CD4-positive, alpha-beta T cell (primary cell): ENCODE results near the gene CRYBB3. TPM values are rescaled to one million over a fixed set of nuclear protein-coding genes. Genes with fewer than 3 reads are reported as not detected.
"Not testable (repeated sequence)": the region's sequence is repeated elsewhere in the genome, so short reads cannot be mapped to it uniquely, and the experiment has no call there.

ENCODE experiments used
- ATAC-seq: fragments of 200-7000 bp; cut with Tn5 transposase; one replicate; pipeline ENCODE4 v1.10.0; 2022; ENCODE audit warnings: mild to moderate bottlenecking; ENCODE audit not compliant: poor library complexity
- CTCF ChIA-PET: fragments of 350-600 bp; sonication (Branson Sonifier 250); formaldehyde crosslinking; loops from one replicate; lab custom pipeline; 2021; ENCODE audit warnings: antibody characterized with exemption, inconsistent platforms; lab: Charles Lee
- POLR2A ChIA-PET: fragments of 350-600 bp; sonication (Branson Sonifier 250); formaldehyde crosslinking; loops from one replicate; lab custom pipeline; 2021; ENCODE audit warnings: antibody characterized with exemption, inconsistent platforms; lab: Charles Lee
- DNase-seq, 14 experiments: peaks; one replicate each; pipeline ENCODE4 v3.0.0-alpha.2; 2013 to 2020; ENCODE audit warnings: mixed read lengths in 2 of 14
- H3K27ac ChIP-seq, 2 donors: one replicate each; pipeline versions ENCODE4 v1.5.1 to v1.7.0; 2013; ENCODE audit warnings: low read length in 2 of 2, low read depth in 1 of 2, mild to moderate bottlenecking in 1 of 2
- H3K27me3 ChIP-seq, 2 experiments: 1 replicate in 1 of 2; 2 replicates in 1 of 2; pipeline versions ENCODE4 v1.6.1 to v1.7.0; 2013; ENCODE audit warnings: low read length in 2 of 2, control low read depth in 1 of 2, mild to moderate bottlenecking in 1 of 2, moderate library complexity in 1 of 2; ENCODE audit not compliant: insufficient read depth in 2 of 2, control insufficient read depth in 1 of 2
- H3K36me3 ChIP-seq: one replicate; pipeline ENCODE4 v1.6.1; 2013; ENCODE audit warnings: low read length, control low read depth; ENCODE audit not compliant: insufficient read depth
- H3K4me1 ChIP-seq: one replicate; pipeline ENCODE4 v1.6.1; 2013; ENCODE audit warnings: low read length, control low read depth; ENCODE audit not compliant: insufficient read depth
- H3K4me3 ChIP-seq: one replicate; pipeline ENCODE4 v1.5.1; 2013; ENCODE audit warnings: mild to moderate bottlenecking, low read length, moderate library complexity
- H3K9me3 ChIP-seq, 2 experiments: 1 replicate in 1 of 2; 2 replicates in 1 of 2; pipeline versions ENCODE4 v1.6.1 to v1.7.0; 2013; ENCODE audit warnings: low read length in 2 of 2, mild to moderate bottlenecking in 2 of 2, control low read depth in 1 of 2, moderate library complexity in 1 of 2; ENCODE audit not compliant: control insufficient read depth in 1 of 2, insufficient read depth in 1 of 2
- H3K27ac Mint-ChIP-seq: one replicate; pipeline ENCODE4 v1.8.0; 2020; ENCODE audit warnings: mixed read lengths
- H3K27me3 Mint-ChIP-seq: one replicate; pipeline ENCODE4 v1.8.0; 2021; ENCODE audit warnings: mixed read lengths
- H3K36me3 Mint-ChIP-seq: one replicate; pipeline ENCODE4 v1.8.0; 2021; ENCODE audit warnings: low read depth, mixed read lengths
- H3K4me1 Mint-ChIP-seq: one replicate; pipeline ENCODE4 v1.8.0; 2021; ENCODE audit warnings: low read depth, mixed read lengths
- H3K4me3 Mint-ChIP-seq: one replicate; pipeline ENCODE4 v1.8.0; 2020; ENCODE audit warnings: mild to moderate bottlenecking, mixed read lengths
- H3K9me3 Mint-ChIP-seq: one replicate; pipeline ENCODE4 v1.8.0; 2020; ENCODE audit warnings: mixed read lengths
- intact Hi-C, 2 experiments: fragments of 100-400 bp; cut with DNase I in 1 of 2; cut with micrococcal nuclease in 1 of 2; formaldehyde crosslinking; loops; one replicate each; pipeline versions ENCODE4 v1.15.1 to v1.9.0; 2023 to 2025; cut with DNase I, micrococcal nuclease
- total RNA-seq, 174 experiments: library from RNA in 2 of 174; stranded (reverse) in 2 of 174; gene quantifications; one replicate each; pipeline ENCODE4 v1.2.3 and lab custom pipeline; 2021 to 2026
- TF ChIP-seq, protein P1 (sequence below): fragments of 200-600 bp; IDR thresholded peaks from one replicate; pipeline ENCODE4 v1.8.0; 2022; ENCODE audit warnings: antibody characterized with exemption, mild to moderate bottlenecking

Gene CRYBB3
- total RNA-seq, 2 experiments from 2014 or later = not detected

DNA sequence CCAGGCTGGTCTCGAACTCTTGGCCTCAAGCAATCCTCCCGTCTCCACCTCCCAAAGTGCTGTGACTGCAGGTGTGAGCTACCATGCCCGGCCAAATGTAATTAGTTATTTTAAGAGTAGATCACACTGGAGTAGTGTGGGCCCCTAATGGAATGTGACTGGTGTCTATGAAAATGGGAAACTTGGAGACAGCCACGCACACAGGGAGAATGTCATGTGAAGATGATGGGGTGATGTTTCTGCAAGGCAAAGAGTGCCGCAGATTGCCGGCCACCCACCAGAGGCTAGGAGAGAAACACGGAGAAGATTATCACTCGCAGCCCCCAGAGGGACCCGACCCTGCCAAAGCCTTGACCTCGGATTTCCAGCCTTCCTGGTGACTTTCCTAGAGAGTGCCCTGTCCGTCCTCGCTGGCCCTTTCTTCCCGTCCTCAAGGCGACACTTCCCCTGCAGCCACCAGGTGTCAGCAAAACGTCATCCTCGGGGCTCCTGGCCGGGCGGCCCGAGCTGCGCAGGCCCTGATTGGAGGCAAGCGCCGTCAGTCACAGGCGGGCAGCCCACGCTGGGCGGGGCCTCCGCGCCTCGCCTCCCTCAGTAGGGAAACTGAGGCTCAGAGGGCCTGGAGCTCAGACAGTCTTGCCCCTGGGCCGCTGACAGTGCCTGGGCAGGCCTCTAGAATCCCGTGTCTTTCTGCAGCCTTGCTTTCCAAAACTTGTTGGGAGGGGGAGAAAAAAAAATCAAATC, 36.1 kb downstream of the CRYBB3 start:
- DNase-seq (peak; percentile 25 to 71 (median 44)), ATAC-seq (peak; percentile 58)
- Histone ChIP-seq H3K4me1 (peaks cover 6% of the 10 kb centered on the region), H3K9me3 (no peaks in the 10 kb centered on the region), H3K4me3 (no peak overlapping the region), H3K27me3 (peaks cover 7 to 15% of the 10 kb centered on the region in 2 experiments), H3K36me3 (no peaks in the 10 kb centered on the region), H3K27ac (no peak overlapping the region)
- no peaks in the 10 kb centered on the region for H3K9me3 Mint-ChIP-seq
- POLR2A ChIA-PET = no interaction called here
- intact Hi-C loops = loop anchor here in 1 of 2 experiments (5.0 kb wide), 1 partner anchor 1097 kb away; no protein-coding TSS in a partner anchor
- no peaks in the 10 kb centered on the region for H3K36me3 Mint-ChIP-seq
- no peak overlapping the region for H3K4me3 Mint-ChIP-seq
- H3K4me1 Mint-ChIP-seq = peaks cover 6% of the 10 kb centered on the region
- CTCF ChIA-PET = no interaction called here
- H3K27ac Mint-ChIP-seq = no peak overlapping the region
- peaks cover 61% of the 10 kb centered on the region for H3K27me3 Mint-ChIP-seq
- TF ChIP-seq, protein P1, sequence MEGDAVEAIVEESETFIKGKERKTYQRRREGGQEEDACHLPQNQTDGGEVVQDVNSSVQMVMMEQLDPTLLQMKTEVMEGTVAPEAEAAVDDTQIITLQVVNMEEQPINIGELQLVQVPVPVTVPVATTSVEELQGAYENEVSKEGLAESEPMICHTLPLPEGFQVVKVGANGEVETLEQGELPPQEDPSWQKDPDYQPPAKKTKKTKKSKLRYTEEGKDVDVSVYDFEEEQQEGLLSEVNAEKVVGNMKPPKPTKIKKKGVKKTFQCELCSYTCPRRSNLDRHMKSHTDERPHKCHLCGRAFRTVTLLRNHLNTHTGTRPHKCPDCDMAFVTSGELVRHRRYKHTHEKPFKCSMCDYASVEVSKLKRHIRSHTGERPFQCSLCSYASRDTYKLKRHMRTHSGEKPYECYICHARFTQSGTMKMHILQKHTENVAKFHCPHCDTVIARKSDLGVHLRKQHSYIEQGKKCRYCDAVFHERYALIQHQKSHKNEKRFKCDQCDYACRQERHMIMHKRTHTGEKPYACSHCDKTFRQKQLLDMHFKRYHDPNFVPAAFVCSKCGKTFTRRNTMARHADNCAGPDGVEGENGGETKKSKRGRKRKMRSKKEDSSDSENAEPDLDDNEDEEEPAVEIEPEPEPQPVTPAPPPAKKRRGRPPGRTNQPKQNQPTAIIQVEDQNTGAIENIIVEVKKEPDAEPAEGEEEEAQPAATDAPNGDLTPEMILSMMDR = peak; percentile 37

DNA sequence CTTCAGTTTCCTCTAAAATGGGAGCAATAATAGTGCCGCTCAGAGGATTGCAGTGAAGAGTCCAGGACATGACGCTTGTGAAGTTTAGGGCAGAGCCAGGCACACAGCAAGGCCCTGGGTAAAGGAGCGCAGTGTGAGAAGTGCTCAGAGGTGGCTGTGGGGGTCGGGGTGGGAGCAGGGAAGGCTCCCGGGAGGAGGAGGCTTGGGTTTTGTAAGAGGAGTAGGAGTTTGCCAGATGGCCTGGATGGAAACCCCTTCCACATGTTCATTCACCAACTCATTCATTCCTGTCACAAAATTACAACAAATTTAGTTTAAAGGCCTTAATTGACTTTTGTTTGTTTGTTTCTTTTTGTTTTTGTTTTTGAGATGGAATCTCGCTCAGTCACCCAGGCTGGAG, 36.8 kb downstream of the CRYBB3 start:
- H3K4me3 ChIP-seq = no peak overlapping the region
- Mint-ChIP-seq H3K36me3 (no peaks in the 10 kb centered on the region), H3K9me3 (no peaks in the 10 kb centered on the region), H3K4me3 (no peak overlapping the region), H3K4me1 (peaks cover 6% of the 10 kb centered on the region), H3K27me3 (peaks cover 61% of the 10 kb centered on the region), H3K27ac (no peak overlapping the region)
- no peaks in the 10 kb centered on the region for H3K36me3 ChIP-seq
- ATAC-seq (no peak), DNase-seq (no peak)
- H3K4me1 ChIP-seq = peaks cover 6% of the 10 kb centered on the region
- H3K27me3 ChIP-seq = peaks cover 5 to 15% of the 10 kb centered on the region in 2 experiments
- CTCF ChIA-PET = no interaction called here
- H3K9me3 ChIP-seq = no peaks in the 10 kb centered on the region
- POLR2A ChIA-PET = no interaction called here
- intact Hi-C loops = loop anchor here in 1 of 2 experiments (5.0 kb wide), 1 partner anchor 1096 kb away; no protein-coding TSS in a partner anchor
- H3K27ac ChIP-seq = no peak overlapping the region
- TF ChIP-seq, protein P1 = no peak

DNA sequence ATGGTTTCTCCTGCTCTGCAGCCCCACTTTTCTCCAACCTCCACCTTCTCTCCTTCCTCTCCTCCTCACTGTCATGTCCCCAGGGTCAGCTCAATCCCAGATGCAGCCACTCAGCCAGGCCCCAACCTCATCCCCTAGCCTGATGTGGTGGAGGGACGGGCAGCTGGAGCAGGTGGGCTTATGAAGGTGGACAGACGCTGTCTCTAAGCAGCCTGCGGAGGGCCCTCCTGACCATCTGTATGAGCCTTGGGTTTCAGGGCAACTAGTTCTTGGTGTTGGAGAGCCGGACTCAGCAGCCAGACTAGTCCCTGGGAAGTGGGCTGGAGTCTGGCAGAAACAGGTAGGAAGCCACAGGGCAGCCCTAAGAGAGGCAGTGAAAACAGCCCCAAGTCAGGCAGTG, 37.8 kb downstream of the CRYBB3 start:
- Mint-ChIP-seq H3K27me3 (peaks cover 54% of the 10 kb centered on the region), H3K4me3 (no peak overlapping the region), H3K4me1 (peaks cover 6% of the 10 kb centered on the region), H3K27ac (no peak overlapping the region), H3K36me3 (no peaks in the 10 kb centered on the region), H3K9me3 (no peaks in the 10 kb centered on the region)
- TF ChIP-seq, protein P1 = no peak
- Histone ChIP-seq H3K27me3 (peaks cover 4 to 7% of the 10 kb centered on the region in 2 experiments), H3K27ac (no peak overlapping the region), H3K36me3 (no peaks in the 10 kb centered on the region), H3K4me3 (no peak overlapping the region), H3K4me1 (peaks cover 6% of the 10 kb centered on the region), H3K9me3 (no peaks in the 10 kb centered on the region)
- intact Hi-C loops = loop anchor here in 1 of 2 experiments (5.0 kb wide), 1 partner anchor 1095 kb away; no protein-coding TSS in a partner anchor
- ATAC-seq (no peak), DNase-seq (no peak)
- POLR2A ChIA-PET = no interaction called here
- CTCF ChIA-PET = no interaction called here

DNA sequence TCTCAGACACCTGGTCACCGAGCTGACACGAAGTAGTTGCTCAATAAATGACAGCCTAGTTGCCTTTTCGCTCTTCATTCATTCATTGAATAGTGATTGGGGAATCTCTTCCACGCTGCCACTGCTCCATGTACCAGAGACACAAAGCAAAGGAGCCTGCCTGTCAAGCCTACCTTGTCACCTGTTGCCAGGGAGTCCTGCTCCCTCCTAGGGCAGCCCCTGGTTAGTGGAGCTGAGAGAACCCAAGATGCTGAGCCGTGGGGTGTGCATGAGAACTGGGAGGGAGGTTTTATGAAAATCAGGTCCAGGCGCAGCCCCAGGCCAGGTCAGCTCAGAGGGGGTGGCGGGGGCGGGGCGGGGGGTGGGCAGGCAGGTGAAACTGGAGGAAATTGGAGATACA, 38.4 kb downstream of the CRYBB3 start:
- H3K36me3 ChIP-seq, H3K4me1 ChIP-seq, POLR2A ChIA-PET, H3K27me3 ChIP-seq, H3K36me3 Mint-ChIP-seq, CTCF ChIA-PET, ATAC-seq, H3K4me1 Mint-ChIP-seq, H3K9me3 Mint-ChIP-seq, H3K9me3 ChIP-seq, DNase-seq, H3K4me3 ChIP-seq, H3K27ac Mint-ChIP-seq, H3K4me3 Mint-ChIP-seq, H3K27ac ChIP-seq: not testable (repeated sequence)
- intact Hi-C loops = loop anchor here in 1 of 2 experiments (5.0 kb wide), 1 partner anchor 1094 kb away; no protein-coding TSS in a partner anchor
- H3K27me3 Mint-ChIP-seq = peaks cover 51% of the 10 kb centered on the region

DNA sequence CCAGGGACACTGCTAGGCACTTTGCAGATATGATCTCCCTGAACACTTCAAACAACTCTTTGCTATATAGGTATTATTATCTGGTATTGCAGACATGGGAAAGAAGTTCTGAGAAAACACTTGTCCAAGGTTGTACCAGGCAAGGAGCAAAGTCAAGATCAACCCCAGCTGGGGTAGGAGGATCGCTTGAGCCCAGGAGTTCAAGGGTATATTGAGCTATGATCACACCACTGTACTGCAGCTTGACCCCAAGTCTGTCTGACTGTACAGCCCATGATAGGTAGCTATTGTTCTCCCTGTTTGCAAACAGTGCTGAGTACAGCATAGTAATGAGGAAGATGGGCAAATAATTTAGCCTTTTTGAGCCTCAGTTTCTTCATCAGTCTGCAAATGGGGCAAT, 55.5 kb downstream of the CRYBB3 start:
- H3K36me3 ChIP-seq, H3K36me3 Mint-ChIP-seq, H3K9me3 Mint-ChIP-seq: not testable (repeated sequence)

More for the DNA sequence above, 55.5 kb downstream of the CRYBB3 start:
- H3K27me3 ChIP-seq, H3K27ac ChIP-seq, H3K4me3 Mint-ChIP-seq, H3K27me3 Mint-ChIP-seq, DNase-seq, H3K4me3 ChIP-seq, POLR2A ChIA-PET, intact Hi-C loops, CTCF ChIA-PET, H3K27ac Mint-ChIP-seq, ATAC-seq, H3K9me3 ChIP-seq, H3K4me1 ChIP-seq, H3K4me1 Mint-ChIP-seq: not testable (repeated sequence)
